ENCODE measurements around the gene PRELID3B. TPM values are rescaled to one million over a fixed set of nuclear protein-coding genes. Genes with fewer than 3 reads are reported as not detected.
A peak's percentile ranks its signal among the peaks of the same experiment; 100 is the strongest.

Gene PRELID3B
- total and polyA plus RNA-seq, 2 of the 13 experiments (the other 11 are each of a cell fraction or from before 2014, with no cell fraction given), result 23.3 to 42.6 TPM

GRCh38 chr20:59004763-59005522, 37.6 kb downstream of the PRELID3B start (continued):
- TF ChIP-seq ZNF234 (CRISPR knock-in tag; conservative IDR thresholded peaks at IDR 0.05) (no peak), ERF (CRISPR knock-in tag; IDR thresholded peaks at IDR 0.05) (peak; percentile 33; the same call in 1 of the 2 replicates), HBP1 (CRISPR knock-in tag; IDR thresholded peaks at IDR 0.05; ENCODE audit: low read depth) (no peak; the same call in 1 of the 2 replicates), TMF1 (CRISPR knock-in tag; IDR thresholded peaks at IDR 0.05; ENCODE audit: low read depth) (no peak), CSRNP2 (CRISPR knock-in tag; conservative IDR thresholded peaks at IDR 0.05; ENCODE audit: low read depth) (no peak), HOXA7 (CRISPR knock-in tag; IDR thresholded peaks at IDR 0.05) (no peak), SRF (IDR thresholded peaks at IDR 0.05; ENCODE audit: low read depth, low read length) (no peak), HDAC2 (CRISPR knock-in tag; IDR thresholded peaks at IDR 0.05) (peak; percentile 52; the same call in 1 of the 2 replicates), ZNF121 (CRISPR knock-in tag; IDR thresholded peaks at IDR 0.05) (no peak), NFE2L1 (CRISPR knock-in tag; IDR thresholded peaks at IDR 0.05; ENCODE audit: borderline replicate concordance) (no peak), ZNF34 (CRISPR knock-in tag; IDR thresholded peaks at IDR 0.05; ENCODE audit: borderline replicate concordance) (no peak), ZNF619 (CRISPR knock-in tag; IDR thresholded peaks at IDR 0.05) (no peak), ZSCAN21 (CRISPR knock-in tag; IDR thresholded peaks at IDR 0.05; ENCODE audit: borderline replicate concordance) (peak; percentile 30; the same call in 1 of the 2 replicates), ZNF674 (CRISPR knock-in tag; IDR thresholded peaks at IDR 0.05; ENCODE audit: low read depth) (no peak), ZNF670 (CRISPR knock-in tag; IDR thresholded peaks at IDR 0.05; ENCODE audit: borderline replicate concordance) (no peak)
- TF ChIP-seq, protein P1, sequence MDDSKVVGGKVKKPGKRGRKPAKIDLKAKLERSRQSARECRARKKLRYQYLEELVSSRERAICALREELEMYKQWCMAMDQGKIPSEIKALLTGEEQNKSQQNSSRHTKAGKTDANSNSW (CRISPR knock-in tag; IDR thresholded peaks at IDR 0.05; ENCODE audit: borderline replicate concordance), result no peak; the same call in 1 of the 2 replicates
- TF ChIP-seq, protein P2, sequence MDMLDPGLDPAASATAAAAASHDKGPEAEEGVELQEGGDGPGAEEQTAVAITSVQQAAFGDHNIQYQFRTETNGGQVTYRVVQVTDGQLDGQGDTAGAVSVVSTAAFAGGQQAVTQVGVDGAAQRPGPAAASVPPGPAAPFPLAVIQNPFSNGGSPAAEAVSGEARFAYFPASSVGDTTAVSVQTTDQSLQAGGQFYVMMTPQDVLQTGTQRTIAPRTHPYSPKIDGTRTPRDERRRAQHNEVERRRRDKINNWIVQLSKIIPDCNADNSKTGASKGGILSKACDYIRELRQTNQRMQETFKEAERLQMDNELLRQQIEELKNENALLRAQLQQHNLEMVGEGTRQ (IDR thresholded peaks at IDR 0.05; ENCODE audit: low read depth, low read length), result no peak
- TF ChIP-seq, protein P2 (CRISPR knock-in tag; IDR thresholded peaks at IDR 0.05; ENCODE audit: borderline replicate concordance), result no peak
- TF ChIP-seq, protein P3, sequence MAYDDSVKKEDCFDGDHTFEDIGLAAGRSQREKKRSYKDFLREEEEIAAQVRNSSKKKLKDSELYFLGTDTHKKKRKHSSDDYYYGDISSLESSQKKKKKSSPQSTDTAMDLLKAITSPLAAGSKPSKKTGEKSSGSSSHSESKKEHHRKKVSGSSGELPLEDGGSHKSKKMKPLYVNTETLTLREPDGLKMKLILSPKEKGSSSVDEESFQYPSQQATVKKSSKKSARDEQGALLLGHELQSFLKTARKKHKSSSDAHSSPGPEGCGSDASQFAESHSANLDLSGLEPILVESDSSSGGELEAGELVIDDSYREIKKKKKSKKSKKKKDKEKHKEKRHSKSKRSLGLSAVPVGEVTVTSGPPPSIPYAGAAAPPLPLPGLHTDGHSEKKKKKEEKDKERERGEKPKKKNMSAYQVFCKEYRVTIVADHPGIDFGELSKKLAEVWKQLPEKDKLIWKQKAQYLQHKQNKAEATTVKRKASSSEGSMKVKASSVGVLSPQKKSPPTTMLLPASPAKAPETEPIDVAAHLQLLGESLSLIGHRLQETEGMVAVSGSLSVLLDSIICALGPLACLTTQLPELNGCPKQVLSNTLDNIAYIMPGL (CRISPR knock-in tag; IDR thresholded peaks at IDR 0.05; ENCODE audit: borderline replicate concordance in 1 of 2, low read depth in 1 of 2), result no peak
- TF ChIP-seq, protein P4, sequence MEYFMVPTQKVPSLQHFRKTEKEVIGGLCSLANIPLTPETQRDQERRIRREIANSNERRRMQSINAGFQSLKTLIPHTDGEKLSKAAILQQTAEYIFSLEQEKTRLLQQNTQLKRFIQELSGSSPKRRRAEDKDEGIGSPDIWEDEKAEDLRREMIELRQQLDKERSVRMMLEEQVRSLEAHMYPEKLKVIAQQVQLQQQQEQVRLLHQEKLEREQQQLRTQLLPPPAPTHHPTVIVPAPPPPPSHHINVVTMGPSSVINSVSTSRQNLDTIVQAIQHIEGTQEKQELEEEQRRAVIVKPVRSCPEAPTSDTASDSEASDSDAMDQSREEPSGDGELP (IDR thresholded peaks at IDR 0.05; ENCODE audit: borderline replicate concordance, low read depth), result peak; percentile 61; the same call in 1 of the 2 replicates

Data from HepG2 (cell line).